Fibroblast of lung (primary cell): Measurements from ENCODE around the gene PRKCD. TPM values are rescaled to one million over a fixed set of nuclear protein-coding genes. Genes with fewer than 3 reads are reported as not detected.

Experiments used
- DNase-seq, 2 donors: peaks; one replicate each; pipeline versions ENCODE4 v3.0.0 to v3.0.0-alpha.2; 2010; ENCODE audit warnings: low read depth in 2 of 2
- H2AFZ ChIP-seq: 2 replicates; pipeline ENCODE4 v1.5.1; 2012; ENCODE audit warnings: low read length, control low read depth, inconsistent platforms
- H3K27ac ChIP-seq: 2 replicates; pipeline ENCODE4 v1.5.1; 2011; ENCODE audit warnings: low read length, control low read depth; ENCODE audit not compliant: insufficient read depth
- H3K27me3 ChIP-seq: 2 replicates; pipeline ENCODE4 v1.5.1; 2011; ENCODE audit warnings: mild to moderate bottlenecking, low read length; ENCODE audit not compliant: control insufficient read depth, insufficient read depth
- H3K36me3 ChIP-seq: 2 replicates; pipeline ENCODE4 v1.5.1; 2011; ENCODE audit warnings: low read length; ENCODE audit not compliant: control insufficient read depth, insufficient read depth
- H3K4me1 ChIP-seq: 2 replicates; pipeline ENCODE4 v1.5.1; 2011; ENCODE audit warnings: low read length; ENCODE audit not compliant: control insufficient read depth, insufficient read depth; ENCODE audit errors: extremely low read depth
- H3K4me2 ChIP-seq: 2 replicates; pipeline ENCODE4 v1.5.1; 2011; ENCODE audit warnings: low read length, control low read depth; ENCODE audit not compliant: insufficient read depth; ENCODE audit errors: extremely low read depth
- H3K4me3 ChIP-seq, 4 experiments: fragments of 200-600 bp in 1 of 4; sonication (generic) in 1 of 4; replicated peaks in 1 of 4; 2 replicates each; pipeline ENCODE4 v1.5.1; 2011 to 2016; ENCODE audit warnings: low read length in 4 of 4, low read depth in 3 of 4, mild to moderate bottlenecking in 3 of 4, control low read depth in 2 of 4, inconsistent platforms in 1 of 4, mixed read lengths in 1 of 4; ENCODE audit not compliant: insufficient read depth in 1 of 4; ENCODE audit errors: control extremely low read depth in 1 of 4
- H3K79me2 ChIP-seq: 2 replicates; pipeline ENCODE4 v1.5.1; 2012; ENCODE audit warnings: mild to moderate bottlenecking, low read length, inconsistent platforms; ENCODE audit not compliant: control insufficient read depth, insufficient read depth
- H3K9ac ChIP-seq: 2 replicates; pipeline ENCODE4 v1.5.1; 2011; ENCODE audit warnings: mild to moderate bottlenecking, low read length, control low read depth; ENCODE audit not compliant: insufficient read depth
- H3K9me3 ChIP-seq: 2 replicates; pipeline ENCODE4 v1.5.1; 2012; ENCODE audit warnings: low read depth, low read length; ENCODE audit not compliant: control insufficient read depth, insufficient read depth
- H4K20me1 ChIP-seq: 2 replicates; pipeline ENCODE4 v1.5.1; 2011; ENCODE audit warnings: low read length; ENCODE audit not compliant: control insufficient read depth, insufficient read depth; ENCODE audit errors: extremely low read depth
- CTCF ChIP-seq, 2 donors: IDR thresholded peaks in 1 of 2; conservative IDR thresholded peaks in 1 of 2; 1 replicate in 1 of 2; 2 replicates in 1 of 2; pipeline ENCODE4 v1.5.1; 2011 to 2012; ENCODE audit warnings: low read length in 2 of 2, control low read depth in 1 of 2, inconsistent platforms in 1 of 2, low read depth in 1 of 2, mild to moderate bottlenecking in 1 of 2
- EZH2 ChIP-seq: IDR thresholded peaks from 2 replicates; pipeline ENCODE4 v1.5.1; 2012; ENCODE audit warnings: low read length, control low read depth, mild to moderate bottlenecking; ENCODE audit errors: missing control alignments
- polyA plus RNA-seq, 2 donors: library from polyadenylated mRNA; depleted of rRNA in 1 of 2; stranded (reverse) in 1 of 2; unstranded in 1 of 2; fragments of >200 nt; gene quantifications; 2 replicates each; pipeline ENCODE4 v1.2.1, GENCODE V29; 2011 to 2012; ENCODE audit warnings: missing spikeins in 1 of 2
- total RNA-seq: library from RNA; depleted of rRNA; stranded (reverse); fragments of >200 nt; gene quantifications from 2 replicates; pipeline ENCODE4 v1.2.1, GENCODE V29; 2014

Gene PRKCD
- total and polyA plus RNA-seq, 2 donors (not counting 1 experiment from before 2014, with no cell fraction given): 3.8 to 21.2 TPM

GRCh38 chr3:53242155-53242554 lies 81.1 kb downstream of the PRKCD start:
- H3K79me2 ChIP-seq: peaks cover 75% of the 10 kb centered on the region
- H3K27me3 ChIP-seq: no peaks in the 10 kb centered on the region
- TF ChIP-seq CTCF (conservative IDR thresholded peaks at IDR 0.05 in 1 of 2, IDR thresholded peaks at IDR 0.05 in 1 of 2; ENCODE audit: low read depth in 1 of 2, low read length in 2 of 2) (no peak), EZH2 (no peak)
- no peak overlapping the region for H3K4me3 ChIP-seq
- DNase-seq: no peak
- no peak overlapping the region for H3K9ac ChIP-seq
- peak overlapping the region; percentile 3 for H3K27ac ChIP-seq
- H3K4me2 ChIP-seq: no peak overlapping the region
- H3K4me1 ChIP-seq: peaks cover 17% of the 10 kb centered on the region
- H4K20me1 ChIP-seq: no peaks in the 10 kb centered on the region
- H3K9me3 ChIP-seq: no peaks in the 10 kb centered on the region
- H2AFZ ChIP-seq: no peak overlapping the region
- H3K36me3 ChIP-seq: peaks cover 24% of the 10 kb centered on the region

Other genes with a start within 250 kb of the PRKCD start
- 5.6 and 5.9 TPM in 2 replicates for gene SFMBT1, start 115.1 kb upstream of the PRKCD start, total RNA-seq
- gene SFMBT1, start 115.1 kb upstream of the PRKCD start, polyA plus RNA-seq: 3.4 and 3.7 TPM in 2 replicates
- gene RFT1, start 30.8 kb upstream of the PRKCD start, total RNA-seq: 9.0 and 9.7 TPM in 2 replicates
- 20.5 and 25.2 TPM in 2 replicates for gene RFT1, start 30.8 kb upstream of the PRKCD start, polyA plus RNA-seq
- gene TKT, start 94.8 kb downstream of the PRKCD start, total RNA-seq: 810 and 846 TPM in 2 replicates
- gene TKT, start 94.8 kb downstream of the PRKCD start, polyA plus RNA-seq: 163 and 225 TPM in 2 replicates
- gene DCP1A, start 186.3 kb downstream of the PRKCD start, total RNA-seq: 9.8 and 17.2 TPM in 2 replicates
- 21.8 and 24.2 TPM in 2 replicates for gene DCP1A, start 186.3 kb downstream of the PRKCD start, polyA plus RNA-seq